Mononuclear cell (primary cell): ENCODE measurements around the gene COPZ1. TPM values are rescaled to one million over a fixed set of nuclear protein-coding genes. Genes with fewer than 3 reads are reported as not detected.
"Not testable (repeated sequence)": the region's sequence is repeated elsewhere in the genome, so short reads cannot be mapped to it uniquely, and the experiment has no call there.

ENCODE experiments used
- H3K27me3 ChIP-seq: 2 replicates; pipeline ENCODE4 v1.6.0; 2011; ENCODE audit warnings: low read length, control low read depth; ENCODE audit not compliant: insufficient read depth
- H3K4me1 ChIP-seq: 2 replicates; pipeline ENCODE4 v1.5.1; 2011; ENCODE audit warnings: mild to moderate bottlenecking, low read length, control low read depth; ENCODE audit not compliant: insufficient read depth
- H3K4me3 ChIP-seq: 2 replicates; pipeline ENCODE4 v1.5.1; 2011; ENCODE audit warnings: mild to moderate bottlenecking, low read length, moderate library complexity
- H3K9me3 ChIP-seq: 2 replicates; pipeline ENCODE4 v1.5.1; 2011; ENCODE audit warnings: low read depth, mild to moderate bottlenecking, control low read depth, low read length
- total RNA-seq: library from RNA; depleted of rRNA; stranded (reverse); fragments of >200 nt; gene quantifications from one replicate; pipeline ENCODE4 v1.2.3, GENCODE V29; 2012

Gene COPZ1
- total RNA-seq, 1 donor, result 34.1 TPM

DNA sequence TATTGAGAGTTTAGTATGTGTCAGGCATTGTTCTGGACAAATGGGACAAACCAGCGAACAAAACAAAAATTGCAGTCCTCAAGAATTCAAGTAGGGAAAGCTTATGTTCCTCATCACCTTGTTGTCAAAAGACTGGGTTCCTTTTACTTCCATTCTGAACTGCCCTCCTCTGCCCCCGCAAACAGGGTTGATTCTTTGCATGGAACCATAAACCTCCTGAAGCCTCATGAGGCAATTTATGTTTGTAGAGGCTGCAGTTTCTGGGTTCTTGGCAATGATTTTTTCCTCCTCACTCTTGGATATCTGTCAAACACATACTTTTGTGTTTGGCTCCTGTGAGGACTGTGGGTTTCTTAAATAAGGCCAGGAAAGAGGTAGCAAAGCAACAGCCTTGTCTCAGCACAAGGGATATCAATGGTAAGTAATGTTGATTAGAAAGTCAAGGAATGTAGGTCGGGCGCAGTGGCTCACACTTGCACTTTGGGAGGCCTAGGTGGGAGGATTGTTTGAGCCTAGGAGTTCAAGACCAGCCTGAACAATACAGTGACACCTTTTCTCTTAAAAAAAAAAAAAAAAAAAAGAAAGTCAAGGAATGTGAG is 13.9 kb downstream of the COPZ1 start:
- H3K4me1 ChIP-seq, result peaks cover 10% of the 10 kb centered on the region

DNA sequence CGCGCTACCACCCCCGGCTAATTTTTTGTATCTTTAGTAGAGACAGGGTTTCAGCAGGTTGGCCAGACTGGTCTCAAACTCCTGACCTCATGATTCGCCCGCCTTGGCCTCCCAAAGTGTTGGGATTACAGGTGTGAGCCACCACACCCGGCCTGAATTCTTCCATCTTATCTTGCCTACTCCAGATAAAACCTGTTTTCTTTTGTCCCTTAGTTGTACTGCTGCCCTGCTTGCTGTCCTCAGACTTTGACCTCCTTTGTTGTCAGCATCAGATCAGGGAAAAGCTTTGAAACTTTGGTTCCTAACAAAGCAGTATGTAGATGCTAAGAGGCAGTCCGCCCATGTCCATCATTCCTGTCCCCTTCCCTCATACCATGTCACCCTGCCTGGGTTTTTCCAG is 15.9 kb downstream of the COPZ1 start:
- Histone ChIP-seq H3K4me3 (no peak overlapping the region), H3K4me1 (peaks cover 15% of the 10 kb centered on the region), H3K27me3 (no peaks in the 10 kb centered on the region), H3K9me3 (no peaks in the 10 kb centered on the region)

More for the DNA sequence above, 13.9 kb downstream of the COPZ1 start:
- no peaks in the 10 kb centered on the region for H3K9me3 ChIP-seq
- H3K27me3 ChIP-seq, result no peaks in the 10 kb centered on the region
- no peak overlapping the region for H3K4me3 ChIP-seq

DNA sequence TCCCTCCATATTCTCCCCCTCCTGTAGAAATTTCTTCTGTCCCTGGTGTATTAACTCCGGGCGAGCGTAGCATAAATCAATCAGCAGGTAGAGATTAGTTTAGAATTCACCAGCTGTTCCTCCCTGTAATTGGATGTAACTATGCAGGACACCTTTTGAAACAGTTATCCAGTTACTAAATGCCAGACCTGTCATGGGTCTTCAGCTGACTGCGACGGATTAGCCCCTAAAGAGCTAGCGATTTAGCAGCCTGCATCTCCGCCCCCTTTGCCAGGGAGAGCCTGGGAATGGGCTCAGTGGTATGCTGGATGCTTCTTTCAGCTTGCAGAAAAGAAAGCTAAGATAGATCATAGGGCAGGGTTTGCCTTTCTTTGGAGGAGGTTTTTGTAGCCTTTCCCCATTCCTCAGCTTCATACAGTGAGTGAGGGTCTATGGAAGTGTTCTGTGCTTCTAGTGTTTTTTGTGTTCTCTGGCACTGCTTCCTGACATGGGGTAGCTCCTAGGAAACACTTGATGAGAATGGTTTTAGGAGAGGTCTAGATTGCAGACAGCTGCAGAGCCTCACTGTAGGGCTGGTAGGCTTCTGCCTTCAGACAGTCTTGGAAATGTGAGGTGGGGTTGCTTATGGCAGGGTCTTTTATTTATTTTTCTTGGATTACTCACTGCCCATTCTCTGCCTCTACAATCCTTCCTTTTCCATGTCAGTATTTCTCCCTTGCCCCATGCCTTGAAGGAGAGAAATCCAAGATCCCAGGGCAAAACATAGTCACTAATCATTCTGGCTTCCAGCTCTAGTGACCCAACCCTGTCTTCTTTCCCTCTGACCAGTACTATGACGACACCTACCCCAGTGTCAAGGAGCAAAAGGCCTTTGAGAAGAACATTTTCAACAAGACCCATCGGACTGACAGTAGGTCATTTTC is 16.7 kb downstream of the COPZ1 start:
- Histone ChIP-seq H3K4me3 (no peak overlapping the region), H3K9me3 (no peaks in the 10 kb centered on the region), H3K4me1 (peaks cover 15% of the 10 kb centered on the region), H3K27me3 (no peaks in the 10 kb centered on the region)

DNA sequence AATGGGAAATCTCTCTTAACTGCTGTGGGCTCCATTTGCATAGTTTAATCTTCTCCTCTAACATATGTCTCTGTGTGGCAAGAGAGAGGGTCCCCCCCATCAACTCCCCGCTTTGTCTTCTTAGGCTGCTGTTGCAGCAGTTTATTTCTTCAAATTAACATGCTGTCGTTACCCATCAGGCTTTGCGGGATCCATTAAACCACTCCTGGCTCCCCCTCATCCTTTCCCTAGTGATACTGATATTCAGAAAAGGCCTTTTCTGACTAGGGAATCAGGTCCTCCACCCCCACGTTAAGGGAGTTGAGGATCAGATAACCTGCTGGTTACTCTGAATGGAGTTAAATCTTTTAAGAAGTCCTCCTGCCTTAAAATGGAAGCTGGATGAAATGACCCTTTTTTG is 24.1 kb downstream of the COPZ1 start:
- Histone ChIP-seq H3K27me3 (no peaks in the 10 kb centered on the region), H3K4me3 (no peak overlapping the region), H3K4me1 (peaks cover 12% of the 10 kb centered on the region), H3K9me3 (no peaks in the 10 kb centered on the region)

DNA sequence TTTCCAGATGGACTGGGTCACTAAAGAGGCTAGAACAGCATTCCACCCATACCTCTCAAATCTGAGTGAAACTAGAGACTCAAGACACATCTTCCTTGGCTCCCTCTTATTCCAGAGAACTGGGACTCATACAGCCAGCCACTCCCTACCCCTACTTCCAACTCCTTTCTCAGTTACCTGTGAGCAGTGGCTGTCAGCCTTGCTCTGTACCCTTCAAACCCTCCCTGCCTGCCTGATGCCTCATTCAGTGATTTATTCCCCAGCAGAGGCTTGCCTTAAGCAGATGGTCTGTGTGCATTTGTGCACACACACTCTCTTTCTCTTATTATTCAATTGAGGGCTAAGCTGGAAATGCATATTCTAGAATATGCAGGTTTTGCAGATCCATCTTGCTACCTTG is 24.7 kb downstream of the COPZ1 start:
- H3K4me3 ChIP-seq, result no peak overlapping the region
- peaks cover 11% of the 10 kb centered on the region for H3K4me1 ChIP-seq
- H3K27me3 ChIP-seq, result no peaks in the 10 kb centered on the region
- no peaks in the 10 kb centered on the region for H3K9me3 ChIP-seq

DNA sequence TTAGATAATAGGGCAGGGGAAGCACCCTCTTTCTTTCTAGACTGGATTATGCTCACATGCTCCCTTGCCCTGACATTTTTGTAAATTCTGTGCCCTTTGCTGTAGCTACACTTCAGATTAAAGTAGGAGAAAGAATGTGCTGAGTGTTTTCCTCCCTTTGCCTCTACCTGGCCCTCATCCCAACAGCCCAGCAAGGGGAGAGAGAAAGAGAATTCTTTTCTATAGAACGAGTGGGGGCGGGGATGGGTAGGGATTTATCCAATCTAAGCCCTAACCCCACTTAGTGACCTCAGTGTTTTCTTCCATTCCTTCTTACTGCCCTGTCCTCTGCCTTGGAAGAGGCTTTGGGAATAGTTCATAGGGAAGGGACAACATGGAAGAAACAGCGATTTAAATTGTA is 25.8 kb downstream of the COPZ1 start:
- H3K4me3 ChIP-seq, result no peak overlapping the region
- H3K27me3 ChIP-seq, result no peaks in the 10 kb centered on the region
- no peaks in the 10 kb centered on the region for H3K9me3 ChIP-seq
- peaks cover 7% of the 10 kb centered on the region for H3K4me1 ChIP-seq

DNA sequence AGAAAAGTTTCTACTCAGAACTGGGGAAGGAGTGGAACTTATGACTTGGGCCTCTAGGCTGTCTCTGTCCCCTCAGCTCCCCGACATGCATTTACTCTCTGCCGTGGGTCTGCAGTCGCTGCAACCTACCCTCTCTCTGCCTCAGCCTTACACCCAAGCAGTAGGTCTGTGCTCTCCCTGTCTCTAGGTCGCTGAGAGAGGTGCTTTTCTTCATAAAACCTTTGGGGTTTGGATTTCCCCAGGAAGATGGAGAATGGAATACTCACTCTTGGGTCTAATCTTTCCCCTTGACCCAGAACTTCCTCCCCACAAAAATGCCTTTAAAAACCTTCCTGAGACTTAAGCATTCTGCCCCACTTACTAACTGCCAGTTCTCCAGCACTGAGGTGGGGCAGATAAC is 26.4 kb downstream of the COPZ1 start:
- no peaks in the 10 kb centered on the region for H3K27me3 ChIP-seq
- H3K4me1 ChIP-seq, result peaks cover 7% of the 10 kb centered on the region
- H3K9me3 ChIP-seq, result no peaks in the 10 kb centered on the region
- H3K4me3 ChIP-seq, result no peak overlapping the region

DNA sequence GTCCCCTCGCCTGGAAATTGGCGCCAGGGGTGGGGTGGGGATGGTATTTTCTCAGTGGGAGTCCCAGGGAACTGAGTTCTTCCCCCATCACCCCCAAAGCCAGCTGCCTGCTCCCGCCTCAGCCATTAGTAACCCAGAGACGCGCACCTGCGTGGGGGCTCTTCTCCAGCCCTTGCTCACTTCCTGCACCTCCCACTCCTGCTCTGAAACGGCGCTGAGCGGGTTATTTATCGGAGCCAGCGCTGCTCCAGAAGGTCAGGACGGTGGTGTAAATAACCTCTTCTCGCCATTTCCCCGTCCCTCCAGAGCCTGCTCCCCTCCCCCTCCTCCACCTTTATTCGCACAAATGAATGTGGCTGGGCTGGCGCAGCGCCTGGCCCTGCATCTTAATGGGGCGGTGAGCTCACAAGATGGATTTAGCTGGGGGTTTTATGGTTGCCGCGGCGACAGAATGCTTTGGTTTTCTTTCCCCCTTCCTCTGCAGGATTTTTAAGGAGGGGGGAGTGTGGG is 27.1 kb downstream of the COPZ1 start:
- H3K27me3 ChIP-seq, result no peaks in the 10 kb centered on the region
- H3K4me3 ChIP-seq, result no peak overlapping the region
- no peaks in the 10 kb centered on the region for H3K9me3 ChIP-seq
- peaks cover 7% of the 10 kb centered on the region for H3K4me1 ChIP-seq

DNA sequence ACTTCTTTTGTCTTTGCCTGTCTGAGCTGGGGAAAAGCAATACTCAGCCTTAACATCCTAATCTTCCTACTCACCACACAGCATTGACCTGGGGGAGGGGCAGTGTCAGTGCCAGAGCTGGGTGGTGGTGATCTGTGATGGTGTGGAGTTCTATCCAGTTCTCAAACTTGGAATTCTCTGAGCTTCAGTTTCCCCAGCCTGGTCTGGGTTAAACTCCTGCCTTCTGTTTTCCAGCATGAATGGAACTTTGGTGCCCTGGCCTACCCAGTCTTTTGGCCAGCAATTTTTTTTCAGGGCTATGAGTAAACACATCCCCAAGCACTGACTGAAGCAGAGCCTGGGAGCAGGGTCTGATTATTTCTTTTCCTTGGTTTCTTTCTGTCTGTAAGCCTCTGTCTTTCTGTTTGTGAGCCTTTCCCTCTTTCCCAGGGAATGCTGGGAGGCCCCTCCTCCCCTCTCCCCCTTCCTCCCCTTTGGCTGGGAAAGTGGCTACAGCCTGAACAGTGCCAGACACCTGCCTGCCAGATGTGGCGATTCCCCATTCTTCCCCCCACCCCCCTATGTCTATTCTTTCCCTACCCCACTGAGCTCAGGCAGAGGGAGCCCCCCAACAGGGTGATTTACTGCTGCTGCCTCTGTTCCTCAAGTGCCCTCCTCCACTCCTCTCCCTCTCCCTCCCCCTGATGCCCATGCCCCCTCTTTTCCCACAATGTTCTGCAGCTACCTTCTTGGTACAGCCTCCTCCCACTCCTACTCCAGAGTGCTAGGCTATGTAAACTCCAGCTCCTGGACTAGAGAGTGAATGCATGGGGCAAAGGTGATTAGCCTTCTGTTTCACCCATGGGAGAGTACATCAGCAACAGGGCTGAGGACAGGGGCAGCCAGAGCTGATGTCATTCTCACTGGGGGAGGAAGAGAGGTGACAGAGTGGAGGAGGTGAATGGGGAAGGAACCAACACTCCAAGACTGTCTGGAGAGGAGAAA is 28.3 kb downstream of the COPZ1 start:
- H3K4me3 ChIP-seq, result no peak overlapping the region
- peaks cover 15% of the 10 kb centered on the region for H3K4me1 ChIP-seq
- H3K9me3 ChIP-seq, result no peaks in the 10 kb centered on the region
- H3K27me3 ChIP-seq, result no peaks in the 10 kb centered on the region

DNA sequence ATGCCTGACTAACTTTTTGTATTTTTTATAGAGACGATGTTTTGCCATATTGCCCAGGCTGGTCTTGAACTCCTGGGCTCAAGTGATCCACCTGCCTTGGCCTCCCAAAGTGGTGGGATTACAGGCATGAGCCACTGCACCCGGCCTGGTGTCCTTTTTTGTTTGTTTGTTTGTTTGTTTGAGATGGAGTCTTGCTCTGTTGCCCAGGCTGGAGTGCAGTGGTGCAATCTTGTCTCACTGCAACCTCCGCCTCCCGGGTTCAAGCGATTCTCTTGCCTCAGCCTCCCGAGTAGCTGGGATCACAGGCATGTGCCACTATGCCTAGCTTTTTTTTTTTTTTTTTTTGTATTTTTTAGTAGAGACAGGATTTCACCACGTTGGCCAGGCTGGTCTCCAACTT is 29.3 kb downstream of the COPZ1 start:
- not testable (repeated sequence) for H3K9me3 ChIP-seq
- H3K4me1 ChIP-seq, result peaks cover 21% of the 10 kb centered on the region

DNA sequence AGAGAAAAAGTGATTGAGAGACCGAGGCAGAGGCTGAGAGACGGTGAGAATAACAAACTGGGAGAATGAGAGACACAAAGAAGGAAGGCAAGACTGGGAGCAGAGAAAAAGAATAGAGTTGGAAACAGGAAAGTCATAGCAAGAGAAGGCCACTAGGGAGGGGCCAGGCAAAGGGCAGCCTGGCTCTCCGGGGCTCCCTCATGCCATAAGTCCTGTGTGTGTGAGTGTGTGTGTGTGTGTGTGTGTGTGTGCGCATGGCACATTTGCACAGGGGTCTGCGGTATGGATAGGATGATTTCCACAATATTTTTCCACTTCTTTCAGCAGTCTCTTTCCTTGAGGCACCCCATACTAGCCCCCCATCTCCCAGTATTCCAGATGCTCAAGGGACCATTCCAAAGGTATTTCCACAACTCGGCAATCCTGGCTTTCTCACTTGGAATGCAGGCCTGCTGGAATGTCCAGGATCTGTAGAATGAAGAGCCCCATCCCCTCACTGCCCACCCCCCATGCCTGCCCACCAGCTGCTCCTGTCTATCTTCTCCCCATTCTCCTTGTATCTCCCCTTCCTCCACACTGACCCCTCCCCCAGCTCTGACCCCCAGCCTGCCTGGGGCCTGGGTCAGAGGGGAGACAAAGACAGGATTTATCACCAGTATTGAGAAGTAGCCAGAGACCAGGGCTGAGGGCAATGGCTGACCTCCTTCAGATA is 30.3 kb downstream of the COPZ1 start:
- no peaks in the 10 kb centered on the region for H3K9me3 ChIP-seq

More for the DNA sequence above, 29.3 kb downstream of the COPZ1 start:
- H3K27me3 ChIP-seq, H3K4me3 ChIP-seq: not testable (repeated sequence)

DNA sequence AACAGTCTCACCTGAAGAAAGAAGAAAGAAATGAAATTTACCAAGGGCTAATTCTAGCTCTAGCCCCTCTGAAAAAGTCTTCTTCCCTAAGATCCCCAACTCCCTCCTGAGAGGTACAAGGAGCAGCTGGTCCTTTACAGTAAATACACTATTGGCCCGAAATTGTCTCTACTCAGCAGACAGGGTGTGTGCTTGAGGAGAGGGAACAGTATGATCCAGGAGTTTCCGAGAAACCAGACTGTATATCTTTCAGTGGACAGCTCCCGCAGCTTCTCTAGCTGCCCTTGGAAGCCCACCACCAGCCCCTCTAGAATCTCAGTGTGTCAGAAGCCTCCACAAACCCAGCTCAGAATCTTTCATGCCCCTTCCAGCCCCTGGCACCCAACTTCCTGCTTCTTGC is 31.3 kb downstream of the COPZ1 start:
- H3K27me3 ChIP-seq, result no peaks in the 10 kb centered on the region
- H3K4me3 ChIP-seq, result no peak overlapping the region
- peaks cover 39% of the 10 kb centered on the region for H3K4me1 ChIP-seq

More for the DNA sequence above, 30.3 kb downstream of the COPZ1 start:
- Histone ChIP-seq H3K4me3 (no peak overlapping the region), H3K27me3 (no peaks in the 10 kb centered on the region), H3K4me1 (peaks cover 30% of the 10 kb centered on the region)

DNA sequence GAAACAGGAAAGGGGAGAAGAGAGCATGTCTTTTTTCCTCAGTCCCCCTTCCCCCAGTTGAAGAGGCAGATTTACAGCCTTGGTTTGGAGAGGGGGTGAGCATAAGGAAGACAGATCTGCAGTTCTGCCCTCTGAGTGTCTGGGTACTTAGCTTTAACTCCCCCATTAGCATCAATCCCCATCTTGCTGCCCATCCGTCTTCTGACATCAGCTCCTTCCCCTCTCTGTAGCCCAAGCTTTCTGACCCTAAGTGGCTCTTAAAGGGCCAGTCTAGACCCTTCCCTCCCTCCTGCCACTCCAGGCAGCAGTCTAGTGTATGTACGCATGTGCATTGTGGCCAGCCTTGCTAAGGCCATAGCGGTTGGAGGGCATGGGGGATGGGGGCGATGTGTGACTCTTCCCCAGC is 32.0 kb downstream of the COPZ1 start:
- Histone ChIP-seq H3K9me3 (no peaks in the 10 kb centered on the region), H3K4me3 (no peak overlapping the region), H3K27me3 (no peaks in the 10 kb centered on the region), H3K4me1 (peaks cover 42% of the 10 kb centered on the region)

More for the DNA sequence above, 31.3 kb downstream of the COPZ1 start:
- no peaks in the 10 kb centered on the region for H3K9me3 ChIP-seq

DNA sequence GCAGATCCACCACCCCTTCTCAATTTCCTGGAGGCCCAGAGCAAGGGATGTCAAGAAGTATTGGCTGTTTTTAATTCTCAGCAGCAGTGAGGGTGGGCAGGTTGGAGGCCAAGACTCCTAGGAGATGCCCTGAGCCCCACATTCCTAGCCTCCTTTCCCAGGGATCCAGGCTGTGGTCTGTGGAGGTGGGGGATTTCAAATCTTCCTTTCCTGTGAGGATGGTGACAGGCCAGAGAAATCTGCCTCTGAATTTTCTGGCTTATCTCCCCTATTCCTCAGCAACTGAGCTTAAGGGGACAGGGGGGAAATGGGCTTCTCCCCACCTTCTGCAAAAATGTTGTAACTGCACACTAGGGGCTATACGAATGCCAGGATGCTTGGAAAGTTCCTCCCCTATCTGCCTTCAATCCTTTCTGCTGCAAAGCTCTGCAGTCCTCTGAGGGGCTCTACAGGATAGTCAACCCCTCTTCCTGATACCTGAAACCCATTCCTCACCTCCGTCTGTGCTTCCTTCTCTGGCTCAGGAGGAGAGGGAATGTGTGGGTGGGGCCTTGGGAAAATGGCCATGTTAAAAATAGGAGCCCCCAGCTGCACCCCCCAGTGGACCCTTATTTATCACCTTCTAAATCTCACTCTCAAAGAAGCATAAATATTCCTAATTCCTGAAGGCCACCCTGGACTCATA is 32.7 kb downstream of the COPZ1 start:
- H3K27me3 ChIP-seq, result no peaks in the 10 kb centered on the region
- peak overlapping the region; percentile 75 for H3K4me3 ChIP-seq
- H3K9me3 ChIP-seq, result no peaks in the 10 kb centered on the region
- H3K4me1 ChIP-seq, result peaks cover 45% of the 10 kb centered on the region
